ENCODE data around the gene ARMH1. TPM values are rescaled to one million over a fixed set of nuclear protein-coding genes. Genes with fewer than 3 reads are reported as not detected.

ARMH1 gene
- total RNA-seq, 1 experiment from 2014 or later, result 0.37 TPM

GRCh38 chr1:44644806-44645205, 29.7 kb upstream of the ARMH1 start:
- no peak for DNase-seq (ENCODE audit: low read depth)

- DNase-seq (ENCODE audit: low read depth), result no peak
Observed at GRCh38 chr1:44645476-44646244, 28.9 kb upstream of the ARMH1 start.

GRCh38 chr1:44646261-44647110, 28.0 kb upstream of the ARMH1 start:
- no peak for DNase-seq (ENCODE audit: low read depth)

- no peak for DNase-seq (ENCODE audit: low read depth)
Observed at GRCh38 chr1:44647896-44648295, 26.6 kb upstream of the ARMH1 start.

GRCh38 chr1:44648529-44649250, 25.8 kb upstream of the ARMH1 start:
- DNase-seq (ENCODE audit: low read depth), result no peak

- DNase-seq (ENCODE audit: low read depth), result no peak
Observed at GRCh38 chr1:44649788-44650158, 24.7 kb upstream of the ARMH1 start.

- no peak for DNase-seq (ENCODE audit: low read depth)
Observed at GRCh38 chr1:44650159-44650831, 24.2 kb upstream of the ARMH1 start.

- DNase-seq (ENCODE audit: low read depth), result no peak
Observed at GRCh38 chr1:44651069-44651468, 23.4 kb upstream of the ARMH1 start.

GRCh38 chr1:44652445-44653106, 21.9 kb upstream of the ARMH1 start:
- DNase-seq (ENCODE audit: low read depth), result peak; percentile 67

GRCh38 chr1:44653107-44653964, 21.2 kb upstream of the ARMH1 start:
- no peak for DNase-seq (ENCODE audit: low read depth)

GRCh38 chr1:44654621-44655187, 19.8 kb upstream of the ARMH1 start:
- no peak for DNase-seq (ENCODE audit: low read depth)

GRCh38 chr1:44655609-44656008, 18.9 kb upstream of the ARMH1 start:
- peak; percentile 31 for DNase-seq (ENCODE audit: low read depth)

GRCh38 chr1:44659566-44659965, 14.9 kb upstream of the ARMH1 start:
- no peak for DNase-seq (ENCODE audit: low read depth)

GRCh38 chr1:44660176-44660575, 14.3 kb upstream of the ARMH1 start:
- DNase-seq (ENCODE audit: low read depth), result no peak

GRCh38 chr1:44661781-44662682, 12.5 kb upstream of the ARMH1 start:
- no peak for DNase-seq (ENCODE audit: low read depth)

- no peak for DNase-seq (ENCODE audit: low read depth)
Observed at GRCh38 chr1:44662683-44663030, 11.9 kb upstream of the ARMH1 start.

- no peak for DNase-seq (ENCODE audit: low read depth)
Observed at GRCh38 chr1:44663417-44663816, 11.1 kb upstream of the ARMH1 start.

GRCh38 chr1:44664730-44665370, 9.7 kb upstream of the ARMH1 start:
- DNase-seq (ENCODE audit: low read depth), result no peak
